ENCODE measurements around the gene PACSIN2. TPM values are rescaled to one million over a fixed set of nuclear protein-coding genes. Genes with fewer than 3 reads are reported as not detected.
A peak's percentile ranks its signal among the peaks of the same experiment; 100 is the strongest.
"Not testable (repeated sequence)": the region's sequence is repeated elsewhere in the genome, so short reads cannot be mapped to it uniquely, and the experiment has no call there.

Gene PACSIN2
- total RNA-seq, 1 donor from 2014 or later, result 128 TPM

- ATAC-seq, result peak; percentile 86
- no peak overlapping the region for H3K4me3 ChIP-seq
- peak; percentile 80 for DNase-seq
- H3K9me3 ChIP-seq, result no peaks in the 10 kb centered on the region
- H3K4me1 ChIP-seq, result peaks cover 71% of the 10 kb centered on the region
- TF ChIP-seq CTCF (IDR thresholded peaks at IDR 0.05), result no peak
- no peaks in the 10 kb centered on the region for H3K27me3 ChIP-seq
- intact Hi-C loops (cut with DNase I), result no loop called here
- H3K36me3 ChIP-seq, result no peaks in the 10 kb centered on the region
- H3K27ac ChIP-seq, result peak overlapping the region; percentile 67
These were observed 77.6 kb downstream of the PACSIN2 start for GRCh38 chr22:42937164-42937843.

- H3K4me3 ChIP-seq; H3K36me3 ChIP-seq; H3K9me3 ChIP-seq; intact Hi-C loops (cut with DNase I); H3K27me3 ChIP-seq; ATAC-seq: not testable (repeated sequence)
- Histone ChIP-seq H3K27ac (peak overlapping the region; percentile 67), H3K4me1 (peaks cover 77% of the 10 kb centered on the region)
- DNase-seq, result peak; percentile 29
These were observed 78.3 kb downstream of the PACSIN2 start for GRCh38 chr22:42936680-42937079.

- no peak for TF ChIP-seq CTCF (IDR thresholded peaks at IDR 0.05)
- ATAC-seq, result no peak
These were observed 80.6 kb downstream of the PACSIN2 start for GRCh38 chr22:42934338-42934737.

GRCh38 chr22:42933485-42934091 is 81.4 kb downstream of the PACSIN2 start:
- peak; percentile 80 for DNase-seq
- Histone ChIP-seq H3K4me1 (peaks cover 89% of the 10 kb centered on the region), H3K4me3 (no peak overlapping the region), H3K27ac (peak overlapping the region; percentile 91), H3K27me3 (no peaks in the 10 kb centered on the region), H3K36me3 (no peaks in the 10 kb centered on the region), H3K9me3 (no peaks in the 10 kb centered on the region)
- peak; percentile 63 for ATAC-seq
- TF ChIP-seq CTCF (IDR thresholded peaks at IDR 0.05), result no peak
- intact Hi-C loops (cut with DNase I), result no loop called here

More at GRCh38 chr22:42934338-42934737, 80.6 kb downstream of the PACSIN2 start:
- peak; percentile 62 for DNase-seq
- no peak overlapping the region for H3K4me3 ChIP-seq
- peaks cover 89% of the 10 kb centered on the region for H3K4me1 ChIP-seq
- no peaks in the 10 kb centered on the region for H3K9me3 ChIP-seq
- H3K27me3 ChIP-seq, result no peaks in the 10 kb centered on the region
- intact Hi-C loops (cut with DNase I), result no loop called here
- H3K27ac ChIP-seq, result peak overlapping the region; percentile 91
- no peaks in the 10 kb centered on the region for H3K36me3 ChIP-seq

GRCh38 chr22:42932857-42933484 is 82.0 kb downstream of the PACSIN2 start:
- Histone ChIP-seq H3K4me1 (peaks cover 86% of the 10 kb centered on the region), H3K27me3 (no peaks in the 10 kb centered on the region), H3K9me3 (no peaks in the 10 kb centered on the region), H3K27ac (peak overlapping the region; percentile 91), H3K4me3 (no peak overlapping the region), H3K36me3 (no peaks in the 10 kb centered on the region)
- DNase-seq, result no peak
- no peak for ATAC-seq
- TF ChIP-seq CTCF (IDR thresholded peaks at IDR 0.05), result no peak
- intact Hi-C loops (cut with DNase I), result no loop called here

DNA sequence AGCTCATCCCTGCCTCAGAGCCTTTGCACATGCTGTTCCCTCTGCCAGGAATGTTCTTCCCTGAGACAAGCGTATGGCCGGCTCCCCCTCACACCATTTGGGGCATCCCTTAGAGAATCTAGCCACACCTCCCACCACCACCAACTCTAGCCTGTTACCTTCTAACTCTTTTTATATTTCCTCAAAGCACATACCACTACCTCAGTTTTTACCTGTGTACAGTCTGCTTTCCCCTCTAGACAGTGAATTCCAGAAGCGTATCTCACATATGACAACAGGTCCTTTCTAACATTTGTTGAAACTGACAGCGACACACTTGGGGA is 82.8 kb downstream of the PACSIN2 start:
- no peak for TF ChIP-seq CTCF (IDR thresholded peaks at IDR 0.05)
- peaks cover 83% of the 10 kb centered on the region for H3K4me1 ChIP-seq
- intact Hi-C loops (cut with DNase I), result no loop called here

More for the DNA sequence above, 82.8 kb downstream of the PACSIN2 start:
- no peaks in the 10 kb centered on the region for H3K27me3 ChIP-seq
- no peaks in the 10 kb centered on the region for H3K36me3 ChIP-seq
- no peaks in the 10 kb centered on the region for H3K9me3 ChIP-seq
- H3K27ac ChIP-seq, result peak overlapping the region; percentile 91
- DNase-seq (no peak), ATAC-seq (no peak)
- H3K4me3 ChIP-seq, result no peak overlapping the region
